GM12878 (cell line): ENCODE data around the gene CCL19. TPM values are rescaled to one million over a fixed set of nuclear protein-coding genes. Genes with fewer than 3 reads are reported as not detected.

ENCODE experiments used
- ATAC-seq: fragments of 200-7000 bp; cut with Tn5 transposase; 3 replicates; pipeline ENCODE4 v1.9.1; 2020; ENCODE audit warnings: mild to moderate bottlenecking, moderate library complexity
- BruUV-seq: library from RNA; stranded (reverse); fragments of 400-500 nt; replicated peaks from 2 replicates; lab custom pipeline; 2021; lab: Mats Ljungman, UMichigan
- CTCF ChIA-PET: fragments of 300-600 bp; sonication (Branson Sonifier 250); formaldehyde crosslinking; extraction: SDS; loops from one replicate; lab custom pipeline; 2021; ENCODE audit warnings: inconsistent platforms; lab: Yijun Ruan, JAX
- POLR2A ChIA-PET: fragments of 350-600 bp; formaldehyde crosslinking; extraction: SDS; loops from one replicate; lab custom pipeline; 2021; ENCODE audit warnings: inconsistent platforms; lab: Charles Lee
- RAD21 ChIA-PET: fragments of 300-600 bp; sonication (Branson Sonifier 250); formaldehyde crosslinking; loops from one replicate; lab custom pipeline; 2023; ENCODE audit warnings: antibody characterized with exemption; ENCODE audit not compliant: unreplicated experiment; lab: Charles Lee
- SMC1A ChIA-PET: fragments of 300-600 bp; sonication (Branson Sonifier 250); formaldehyde crosslinking; loops from one replicate; lab custom pipeline; 2023; ENCODE audit not compliant: unreplicated experiment, uncharacterized antibody; lab: Charles Lee
- DNase-seq: peaks from one replicate; pipeline ENCODE4 v3.0.0-alpha.2; 2011; ENCODE audit warnings: low read depth, low spot score
- FAIRE-seq: peaks from 3 replicates; lab custom pipeline; 2011; peaks lifted over from hg19 to GRCh38; lab: Jason Lieb, UNC
- H2AFZ ChIP-seq: 2 replicates; pipeline ENCODE4 v1.6.0; 2011; ENCODE audit warnings: low read depth, low read length, control low read depth; ENCODE audit not compliant: control insufficient read depth
- H3K27ac ChIP-seq: 2 replicates; pipeline ENCODE4 v1.5.1; 2011; ENCODE audit warnings: control low read depth; ENCODE audit not compliant: control insufficient read depth, insufficient read depth
- H3K27me3 ChIP-seq, 2 experiments: replicated peaks in 1 of 2; 2 replicates each; pipeline versions ENCODE4 v1.6.0 to v1.6.1; 2011; ENCODE audit warnings: low read length in 1 of 2; ENCODE audit not compliant: control insufficient read depth in 2 of 2, insufficient read depth in 2 of 2
- H3K36me3 ChIP-seq, 2 experiments: 2 replicates each; pipeline ENCODE4 v1.5.1; 2011; ENCODE audit warnings: low read length in 1 of 2; ENCODE audit not compliant: control insufficient read depth in 2 of 2, insufficient read depth in 2 of 2
- H3K4me1 ChIP-seq: 2 replicates; pipeline ENCODE4 v1.6.1; 2011; ENCODE audit warnings: mild to moderate bottlenecking, low read length, moderate library complexity, mixed read lengths; ENCODE audit not compliant: control insufficient read depth, insufficient read depth
- H3K4me2 ChIP-seq: 2 replicates; pipeline ENCODE4 v1.6.0; 2011; ENCODE audit warnings: control low read depth; ENCODE audit not compliant: control insufficient read depth, insufficient read depth
- H3K4me3 ChIP-seq: fragments of 200-600 bp; sonication (generic); 2 replicates; pipeline ENCODE4 v1.5.1; 2016
- H3K79me2 ChIP-seq: 2 replicates; pipeline ENCODE4 v1.6.0; 2011; ENCODE audit warnings: low read length; ENCODE audit not compliant: control insufficient read depth, insufficient read depth
- H3K9ac ChIP-seq: 2 replicates; pipeline ENCODE4 v1.8.0; 2011; ENCODE audit warnings: low read length, control low read depth, mixed read lengths; ENCODE audit not compliant: control insufficient read depth, insufficient read depth
- H3K9me3 ChIP-seq: replicated peaks from 3 replicates; pipeline ENCODE4 v1.5.1; 2011; ENCODE audit warnings: mild to moderate bottlenecking, low read length; ENCODE audit not compliant: control insufficient read depth, insufficient read depth
- H4K20me1 ChIP-seq: 2 replicates; pipeline ENCODE4 v1.6.0; 2011; ENCODE audit not compliant: control insufficient read depth, insufficient read depth
- ELK1 ChIP-seq: IDR thresholded peaks from 2 replicates; pipeline ENCODE4 v1.6.1; 2012; ENCODE audit warnings: low read depth, low read length, improper control_type of control experiment
- IKZF1 ChIP-seq: fragments of 450-650 bp; conservative IDR thresholded peaks from 2 replicates; pipeline ENCODE4 v1.6.1; 2017; ENCODE audit warnings: antibody characterized with exemption, mild to moderate bottlenecking
- IRF4 ChIP-seq: IDR thresholded peaks from 2 replicates; pipeline ENCODE4 v1.6.1; 2011; ENCODE audit warnings: low read depth, low read length
- MLLT1 ChIP-seq: fragments of 450-650 bp; IDR thresholded peaks from 2 replicates; pipeline ENCODE4 v1.6.1; 2016; ENCODE audit warnings: mild to moderate bottlenecking
- MYC ChIP-seq: IDR thresholded peaks from 2 replicates; pipeline ENCODE4 v1.6.1; 2011; ENCODE audit warnings: mild to moderate bottlenecking, low read length, moderate library complexity, inconsistent platforms; ENCODE audit not compliant: insufficient read depth, insufficient replicate concordance, insufficient read length, severe bottlenecking
- NFXL1 ChIP-seq: fragments of 450-650 bp; IDR thresholded peaks from 2 replicates; pipeline ENCODE4 v1.6.1; 2017; ENCODE audit warnings: antibody characterized with exemption, mild to moderate bottlenecking, borderline replicate concordance
- NR2C1 ChIP-seq: fragments of 450-650 bp; IDR thresholded peaks from 2 replicates; pipeline ENCODE4 v1.6.1; 2017; ENCODE audit warnings: antibody characterized with exemption, mild to moderate bottlenecking, moderate library complexity
- NR2F1 ChIP-seq: fragments of 450-650 bp; conservative IDR thresholded peaks from 2 replicates; pipeline ENCODE4 v1.6.1; 2017; ENCODE audit warnings: mild to moderate bottlenecking
- POLR2AphosphoS2 ChIP-seq: IDR thresholded peaks from 2 replicates; pipeline ENCODE4 v1.6.1; 2011; ENCODE audit warnings: low read depth, mild to moderate bottlenecking, low read length, improper control_type of control experiment, moderate library complexity
- RB1 ChIP-seq: fragments of 450-650 bp; formaldehyde crosslinking; IDR thresholded peaks from 2 replicates; pipeline ENCODE4 v1.6.1; 2017; ENCODE audit warnings: mild to moderate bottlenecking, borderline replicate concordance
- TBL1XR1 ChIP-seq: IDR thresholded peaks from 2 replicates; pipeline ENCODE4 v1.6.1; 2012; ENCODE audit warnings: low read depth, low read length, improper control_type of control experiment
- TCF3 ChIP-seq: IDR thresholded peaks from 2 replicates; pipeline ENCODE4 v1.6.1; 2012; ENCODE audit warnings: low read depth, mild to moderate bottlenecking, low read length, borderline replicate concordance; ENCODE audit not compliant: insufficient read depth
- ZNF217 ChIP-seq: fragments of 450-650 bp; IDR thresholded peaks from 2 replicates; pipeline ENCODE4 v1.6.1; 2017; ENCODE audit warnings: antibody characterized with exemption, mild to moderate bottlenecking
- WGBS: methylation state at CpG from one replicate; pipeline ENCODE4 v1.1.6; 2016; ENCODE audit warnings: low lambda C conversion rate; ENCODE audit not compliant: insufficient replicate concordance, insufficient coverage; ENCODE audit errors: missing lambda C conversion rate; 5-methylcytosine and 5-hydroxymethylcytosine counted together
- in situ Hi-C: fragments of 300-500 bp; cut with MboI; formaldehyde crosslinking; loops from 9 replicates; pipeline ENCODE4 v1.14.3; 2018; ENCODE audit warnings: mixed read lengths
- intact Hi-C: fragments of 100-400 bp; cut with micrococcal nuclease; formaldehyde crosslinking; loops from one replicate; pipeline ENCODE4 v1.14.2; 2022; ENCODE audit not compliant: unreplicated experiment
- polyA plus RNA-seq, 11 experiments: library from polyadenylated mRNA; depleted of rRNA in 4 of 11; unstranded in 6 of 11; stranded (reverse) in 5 of 11; fragments of >200 nt; fragmentation: Nextera tagmentation in 4 of 11; fragmentation: Illumina TruSeq in 1 of 11; extraction: Ambion mirVana in 4 of 11; extraction: Trizol in 1 of 11; gene quantifications; 1 replicate in 1 of 11; 2 replicates in 10 of 11; pipeline versions ENCODE4 v1.2.1 to v1.2.3, GENCODE V29; 2011 to 2016; ENCODE audit warnings: inconsistent platforms in 2 of 11, missing spikeins in 2 of 11, low read depth in 1 of 11
- total RNA-seq, 4 experiments: library from RNA; depleted of rRNA in 3 of 4; stranded (reverse); fragments of >200 nt in 3 of 4; fragmentation: Illumina TruSeq in 1 of 4; extraction: Trizol in 1 of 4; gene quantifications; 2 replicates each; pipeline versions ENCODE4 v1.2.1 to v1.2.3, GENCODE V29; 2013 to 2021
- TF ChIP-seq, protein P1 (sequence below): fragments of 450-650 bp; IDR thresholded peaks from 2 replicates; pipeline ENCODE4 v1.6.1; 2017; ENCODE audit warnings: mild to moderate bottlenecking, moderate library complexity
- TF ChIP-seq, protein P2 (sequence below): IDR thresholded peaks from 2 replicates; pipeline ENCODE4 v1.6.1; 2012; ENCODE audit warnings: low read depth, low read length, improper control_type of control experiment
- TF ChIP-seq, protein P3 (sequence below): IDR thresholded peaks from 2 replicates; pipeline ENCODE4 v1.6.1; 2011; ENCODE audit warnings: borderline replicate concordance, low read depth, mild to moderate bottlenecking, moderate library complexity, low read length; ENCODE audit not compliant: insufficient read depth, poor library complexity, severe bottlenecking

CCL19 gene
- total and polyA plus RNA-seq, 10 of the 15 experiments (the other 5 are each of a cell fraction or from before 2014, with no cell fraction given) = 0.42 to 0.69 TPM; not detected in 8

DNA sequence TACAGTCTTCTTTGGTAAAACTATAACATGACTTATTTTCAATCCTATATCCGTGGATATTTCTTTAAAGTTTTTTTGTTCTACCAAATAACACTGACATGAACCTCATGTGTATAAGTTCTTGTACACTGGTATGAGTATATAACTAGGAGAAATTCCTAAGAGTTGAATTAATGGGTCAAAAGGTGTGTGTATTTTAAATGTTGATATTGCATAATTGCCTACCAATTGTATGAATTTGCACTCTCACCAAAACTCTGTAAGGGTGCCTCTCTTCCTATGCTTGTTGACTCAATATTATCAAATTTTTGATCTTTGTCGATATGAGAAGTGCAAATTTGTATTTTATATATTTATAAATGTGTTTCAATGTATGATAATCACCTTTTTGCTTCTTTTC, 41.8 kb upstream of the CCL19 start:
- H2AFZ ChIP-seq = no peak overlapping the region
- FAIRE-seq (no peak), DNase-seq (no peak), ATAC-seq (no peak)
- no peak overlapping the region for H3K4me2 ChIP-seq
- H3K27ac ChIP-seq = no peak overlapping the region
- BruUV-seq = no TSS peak
- CTCF ChIA-PET = interaction anchor here (1.1 kb wide), 1 partner anchor 14 kb away, joined by 3 read pairs; no protein-coding TSS in a partner anchor
- H3K9ac ChIP-seq = no peak overlapping the region
- H3K9me3 ChIP-seq = no peaks in the 10 kb centered on the region
- SMC1A ChIA-PET = no interaction called here
- H3K27me3 ChIP-seq = peaks cover 0 to 2% of the 10 kb centered on the region in 2 experiments; a peak in 1 of 4 replicates
- no peaks in the 10 kb centered on the region for H3K4me1 ChIP-seq
- in situ Hi-C loops (no loop called here), intact Hi-C loops (no loop called here)
- no peak overlapping the region for H3K4me3 ChIP-seq
- no peaks in the 10 kb centered on the region for H3K36me3 ChIP-seq
- no peaks in the 10 kb centered on the region for H3K79me2 ChIP-seq
- WGBS = 3% methylated on average over 2 of the region's 2 CpGs
- POLR2A ChIA-PET = no interaction called here
- no peaks in the 10 kb centered on the region for H4K20me1 ChIP-seq
- RAD21 ChIA-PET = no interaction called here
- TF ChIP-seq, protein P1, sequence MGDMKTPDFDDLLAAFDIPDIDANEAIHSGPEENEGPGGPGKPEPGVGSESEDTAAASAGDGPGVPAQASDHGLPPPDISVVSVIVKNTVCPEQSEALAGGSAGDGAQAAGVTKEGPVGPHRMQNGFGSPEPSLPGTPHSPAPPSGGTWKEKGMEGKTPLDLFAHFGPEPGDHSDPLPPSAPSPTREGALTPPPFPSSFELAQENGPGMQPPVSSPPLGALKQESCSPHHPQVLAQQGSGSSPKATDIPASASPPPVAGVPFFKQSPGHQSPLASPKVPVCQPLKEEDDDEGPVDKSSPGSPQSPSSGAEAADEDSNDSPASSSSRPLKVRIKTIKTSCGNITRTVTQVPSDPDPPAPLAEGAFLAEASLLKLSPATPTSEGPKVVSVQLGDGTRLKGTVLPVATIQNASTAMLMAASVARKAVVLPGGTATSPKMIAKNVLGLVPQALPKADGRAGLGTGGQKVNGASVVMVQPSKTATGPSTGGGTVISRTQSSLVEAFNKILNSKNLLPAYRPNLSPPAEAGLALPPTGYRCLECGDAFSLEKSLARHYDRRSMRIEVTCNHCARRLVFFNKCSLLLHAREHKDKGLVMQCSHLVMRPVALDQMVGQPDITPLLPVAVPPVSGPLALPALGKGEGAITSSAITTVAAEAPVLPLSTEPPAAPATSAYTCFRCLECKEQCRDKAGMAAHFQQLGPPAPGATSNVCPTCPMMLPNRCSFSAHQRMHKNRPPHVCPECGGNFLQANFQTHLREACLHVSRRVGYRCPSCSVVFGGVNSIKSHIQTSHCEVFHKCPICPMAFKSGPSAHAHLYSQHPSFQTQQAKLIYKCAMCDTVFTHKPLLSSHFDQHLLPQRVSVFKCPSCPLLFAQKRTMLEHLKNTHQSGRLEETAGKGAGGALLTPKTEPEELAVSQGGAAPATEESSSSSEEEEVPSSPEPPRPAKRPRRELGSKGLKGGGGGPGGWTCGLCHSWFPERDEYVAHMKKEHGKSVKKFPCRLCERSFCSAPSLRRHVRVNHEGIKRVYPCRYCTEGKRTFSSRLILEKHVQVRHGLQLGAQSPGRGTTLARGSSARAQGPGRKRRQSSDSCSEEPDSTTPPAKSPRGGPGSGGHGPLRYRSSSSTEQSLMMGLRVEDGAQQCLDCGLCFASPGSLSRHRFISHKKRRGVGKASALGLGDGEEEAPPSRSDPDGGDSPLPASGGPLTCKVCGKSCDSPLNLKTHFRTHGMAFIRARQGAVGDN = no peak
- no peak for TF ChIP-seq NFXL1
- TF ChIP-seq ELK1 = no peak
- TF ChIP-seq NR2F1 = no peak
- no peak for TF ChIP-seq TCF3
- TF ChIP-seq MLLT1 = no peak
- no peak for TF ChIP-seq TBL1XR1
- no peak for TF ChIP-seq MYC
- TF ChIP-seq NR2C1 = no peak
- TF ChIP-seq, protein P2, sequence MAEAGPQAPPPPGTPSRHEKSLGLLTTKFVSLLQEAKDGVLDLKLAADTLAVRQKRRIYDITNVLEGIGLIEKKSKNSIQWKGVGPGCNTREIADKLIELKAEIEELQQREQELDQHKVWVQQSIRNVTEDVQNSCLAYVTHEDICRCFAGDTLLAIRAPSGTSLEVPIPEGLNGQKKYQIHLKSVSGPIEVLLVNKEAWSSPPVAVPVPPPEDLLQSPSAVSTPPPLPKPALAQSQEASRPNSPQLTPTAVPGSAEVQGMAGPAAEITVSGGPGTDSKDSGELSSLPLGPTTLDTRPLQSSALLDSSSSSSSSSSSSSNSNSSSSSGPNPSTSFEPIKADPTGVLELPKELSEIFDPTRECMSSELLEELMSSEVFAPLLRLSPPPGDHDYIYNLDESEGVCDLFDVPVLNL = no peak
- TF ChIP-seq IRF4 = no peak
- TF ChIP-seq POLR2AphosphoS2 = no peak
- no peak for TF ChIP-seq IKZF1
- TF ChIP-seq, protein P3, sequence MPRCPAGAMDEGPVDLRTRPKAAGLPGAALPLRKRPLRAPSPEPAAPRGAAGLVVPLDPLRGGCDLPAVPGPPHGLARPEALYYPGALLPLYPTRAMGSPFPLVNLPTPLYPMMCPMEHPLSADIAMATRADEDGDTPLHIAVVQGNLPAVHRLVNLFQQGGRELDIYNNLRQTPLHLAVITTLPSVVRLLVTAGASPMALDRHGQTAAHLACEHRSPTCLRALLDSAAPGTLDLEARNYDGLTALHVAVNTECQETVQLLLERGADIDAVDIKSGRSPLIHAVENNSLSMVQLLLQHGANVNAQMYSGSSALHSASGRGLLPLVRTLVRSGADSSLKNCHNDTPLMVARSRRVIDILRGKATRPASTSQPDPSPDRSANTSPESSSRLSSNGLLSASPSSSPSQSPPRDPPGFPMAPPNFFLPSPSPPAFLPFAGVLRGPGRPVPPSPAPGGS = no peak
- no peak for TF ChIP-seq ZNF217
- no peak for TF ChIP-seq RB1
